ENCODE measurements around the gene DGKQ. TPM values are rescaled to one million over a fixed set of nuclear protein-coding genes. Genes with fewer than 3 reads are reported as not detected.

DGKQ gene
- polyA plus RNA-seq, 1 of the 3 experiments (the other 2 are of a cell fraction) = 10.9 TPM

- CTCF ChIA-PET = interaction anchor here (0.9 to 1.2 kb wide), 3 partner anchors 25 to 219 kb away, joined by 3 read pairs; partner anchors contain the start of gene IDUA
- Histone ChIP-seq H3K4me2 (no peak overlapping the region), H3K4me3 (ENCODE audit: low read depth in 2 of 2, low read length in 1 of 2) (no peak overlapping the region), H3K9me2 (no peaks in the 10 kb centered on the region), H2AFZ (ENCODE audit: low read depth) (no peak overlapping the region), H3K4me1 (ENCODE audit: control insufficient read depth in 1 of 2, insufficient read depth in 2 of 2, low read depth in 1 of 2, low read length in 1 of 2) (no peaks in the 10 kb centered on the region), H3K79me2 (ENCODE audit: insufficient read depth) (no peaks in the 10 kb centered on the region), H3K36me3 (replicated peaks in 1 of 2; ENCODE audit: control insufficient read depth in 1 of 2, insufficient read depth in 2 of 2, low read length in 1 of 2) (peaks cover 0 to 63% of the 10 kb centered on the region in 2 experiments), H3K9ac (no peak overlapping the region), H3F3A (replicated peaks; ENCODE audit: insufficient read depth) (no peaks in the 10 kb centered on the region), H3K27ac (ENCODE audit: low read depth in 2 of 2, low read length in 1 of 2) (no peak overlapping the region), H4K20me1 (ENCODE audit: insufficient read depth) (no peaks in the 10 kb centered on the region), H3K27me3 (ENCODE audit: insufficient read depth) (no peaks in the 10 kb centered on the region), H3K9me3 (no peaks in the 10 kb centered on the region)
- TF ChIP-seq CTCF (IDR thresholded peaks at IDR 0.05) (no peak), PBX3 (IDR thresholded peaks at IDR 0.05) (no peak), EP300 (IDR thresholded peaks at IDR 0.05; ENCODE audit: borderline replicate concordance in 1 of 2, low read depth in 1 of 2, low read length in 1 of 2) (no peak), USF2 (IDR thresholded peaks at IDR 0.05; ENCODE audit: borderline replicate concordance, low read depth, low read length) (no peak), MAX (IDR thresholded peaks at IDR 0.05; ENCODE audit: low read depth) (no peak)
- DNase-seq = no peak
- WGBS (ENCODE audit: low lambda C conversion rate) = 93% methylated on average over 10 of the region's 52 CpGs
- POLR2A ChIA-PET = no interaction called here
Measured at GRCh38 chr4:961351-962230, 11.8 kb downstream of the DGKQ start.

- POLR2A ChIA-PET = no interaction called here
- no peaks in the 10 kb centered on the region for H3K9me2 ChIP-seq
- CTCF ChIA-PET = interaction anchor here (0.9 kb wide), 1 partner anchor 26 kb away, joined by 3 read pairs; the partner anchor contains the start of gene IDUA
Measured at GRCh38 chr4:960636-961350, 12.6 kb downstream of the DGKQ start.

More at GRCh38 chr4:960636-961350, 12.6 kb downstream of the DGKQ start:
- Histone ChIP-seq H2AFZ (ENCODE audit: low read depth) (no peak overlapping the region), H3K27me3 (ENCODE audit: insufficient read depth) (no peaks in the 10 kb centered on the region), H3K9ac (no peak overlapping the region), H4K20me1 (ENCODE audit: insufficient read depth) (no peaks in the 10 kb centered on the region), H3K4me1 (ENCODE audit: control insufficient read depth in 1 of 2, insufficient read depth in 2 of 2, low read depth in 1 of 2, low read length in 1 of 2) (no peaks in the 10 kb centered on the region), H3K79me2 (ENCODE audit: insufficient read depth) (no peaks in the 10 kb centered on the region), H3K27ac (ENCODE audit: low read depth in 2 of 2, low read length in 1 of 2) (no peak overlapping the region), H3K36me3 (replicated peaks in 1 of 2; ENCODE audit: control insufficient read depth in 1 of 2, insufficient read depth in 2 of 2, low read length in 1 of 2) (peaks cover 0 to 59% of the 10 kb centered on the region in 2 experiments), H3K4me2 (no peak overlapping the region), H3K9me3 (no peaks in the 10 kb centered on the region), H3K4me3 (ENCODE audit: low read depth in 2 of 2, low read length in 1 of 2) (no peak overlapping the region), H3F3A (replicated peaks; ENCODE audit: insufficient read depth) (no peaks in the 10 kb centered on the region)
- 90% methylated on average over 6 of the region's 35 CpGs for WGBS (ENCODE audit: low lambda C conversion rate)
- TF ChIP-seq TCF12 (IDR thresholded peaks at IDR 0.05) (no peak), GABPA (IDR thresholded peaks at IDR 0.05; ENCODE audit: low read depth) (no peak), NRF1 (IDR thresholded peaks at IDR 0.05; ENCODE audit: low read depth, low read length) (no peak), GATA2 (CRISPR knock-in tag; IDR thresholded peaks at IDR 0.05) (no peak), POLR2AphosphoS5 (IDR thresholded peaks at IDR 0.05; ENCODE audit: low read depth, low read length) (no peak), FOXM1 (IDR thresholded peaks at IDR 0.05; ENCODE audit: low read depth) (no peak), SMC3 (IDR thresholded peaks at IDR 0.05; ENCODE audit: low read depth, low read length) (no peak), USF2 (IDR thresholded peaks at IDR 0.05; ENCODE audit: borderline replicate concordance, low read depth, low read length) (no peak), RFX5 (IDR thresholded peaks at IDR 0.05; ENCODE audit: low read length) (no peak)
- DNase-seq = peak; percentile 29
